HG03457 (cell line): Measurements from ENCODE around the gene PGBD1.

ENCODE experiments used
- ATAC-seq: cut with Tn5 transposase; IDR thresholded peaks from one replicate; pipeline ENCODE4 v1.9.1; 2021; ENCODE audit warnings: moderate number of reproducible peaks; ENCODE audit not compliant: unreplicated experiment

The PGBD1 gene

DNA sequence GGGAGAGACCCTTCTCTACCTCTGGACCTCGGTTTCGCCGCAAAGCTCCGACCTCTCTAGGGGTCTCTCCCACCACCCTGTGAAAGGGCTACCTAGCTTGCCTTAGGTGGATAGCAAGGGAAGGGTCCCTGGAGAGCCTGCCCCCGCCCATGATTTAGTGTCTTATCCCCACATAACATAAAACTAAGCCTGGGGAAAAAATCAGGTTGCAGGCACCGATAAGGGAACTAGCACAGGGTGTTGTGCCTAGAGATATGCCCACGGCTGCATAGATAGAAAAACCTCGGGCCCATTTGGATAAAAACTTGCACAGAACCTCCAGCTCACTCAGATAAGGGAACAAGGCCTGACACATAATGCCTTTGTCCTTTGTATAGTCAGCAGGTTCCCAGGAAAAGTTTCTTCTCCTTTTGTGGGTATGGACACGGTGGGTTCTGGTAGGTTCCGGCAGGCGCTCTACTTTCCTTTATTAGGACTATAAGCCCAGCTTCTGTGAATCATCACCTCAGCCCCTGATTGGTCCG lies 53.7 kb downstream of the PGBD1 start:
- no peak for ATAC-seq

- ATAC-seq = peak; percentile 70
These were observed 54.4 kb downstream of the PGBD1 start, which contains the start of gene ZSCAN31 for GRCh38 chr6:28335564-28336283. ZSCAN31 (minus strand) TSS chr6:28336148; CDS start chr6:28329683, 6,465 bp downstream.

DNA sequence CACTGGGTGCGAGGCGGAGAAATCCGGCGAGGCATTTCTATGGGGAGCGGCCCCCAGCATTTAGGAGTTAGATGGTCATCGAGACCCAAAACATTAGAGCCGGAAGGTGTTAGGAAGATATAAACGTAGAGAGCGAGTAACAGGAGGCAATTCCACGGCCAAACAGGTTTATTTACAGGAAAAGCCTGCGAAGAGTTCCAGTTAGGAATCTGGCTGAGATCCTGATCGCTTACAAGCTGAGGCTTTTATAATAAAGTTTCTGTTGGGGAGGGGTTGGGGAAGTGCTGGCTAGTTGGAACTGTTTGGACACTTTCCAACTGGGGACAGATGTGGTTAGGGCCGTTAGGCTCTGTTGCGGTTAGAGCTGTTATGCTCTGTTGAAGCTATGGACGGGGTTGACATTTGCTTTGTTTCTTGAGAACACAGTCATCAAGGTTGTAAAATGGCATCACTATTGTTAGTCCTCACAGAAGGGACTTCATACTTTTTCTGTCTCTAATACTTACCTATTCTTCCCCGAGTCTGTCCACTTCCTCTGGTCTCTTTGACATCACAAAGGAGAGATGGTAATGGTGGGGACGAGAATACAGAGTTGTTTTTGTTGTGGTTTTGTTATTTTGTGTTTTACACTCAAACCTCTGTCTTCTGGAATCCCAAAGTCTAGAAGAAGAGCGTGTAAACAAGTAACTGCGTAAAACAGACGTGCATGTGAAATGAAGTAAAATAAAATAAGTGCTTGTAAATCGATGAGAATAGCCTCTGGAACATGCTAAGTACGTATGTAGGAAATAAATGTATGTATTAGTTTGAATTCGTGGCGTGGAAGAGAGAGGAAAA lies 55.1 kb downstream of the PGBD1 start:
- ATAC-seq = peak; percentile 28

DNA sequence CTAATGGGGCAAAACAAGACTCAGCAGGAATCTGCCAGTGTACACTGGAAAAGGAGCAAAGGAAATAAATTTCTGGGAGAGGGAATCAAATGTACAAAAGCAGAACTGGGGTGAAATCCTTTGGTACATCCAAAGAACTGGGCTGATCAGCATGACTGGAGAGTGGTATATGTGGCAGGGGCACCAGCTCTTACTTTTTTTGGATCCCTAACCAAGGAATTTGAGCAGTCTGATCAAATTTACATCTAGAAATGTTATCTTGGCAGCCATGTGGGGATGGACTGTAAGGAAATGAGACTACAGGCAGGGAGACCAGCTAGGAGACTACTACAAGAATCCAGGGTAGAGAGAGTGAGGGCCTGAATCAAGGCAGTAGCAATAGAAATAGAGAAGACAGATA lies 55.7 kb downstream of the PGBD1 start:
- ATAC-seq = no peak

GRCh38 chr6:28340310-28341095 lies 59.1 kb downstream of the PGBD1 start:
- no peak for ATAC-seq

DNA sequence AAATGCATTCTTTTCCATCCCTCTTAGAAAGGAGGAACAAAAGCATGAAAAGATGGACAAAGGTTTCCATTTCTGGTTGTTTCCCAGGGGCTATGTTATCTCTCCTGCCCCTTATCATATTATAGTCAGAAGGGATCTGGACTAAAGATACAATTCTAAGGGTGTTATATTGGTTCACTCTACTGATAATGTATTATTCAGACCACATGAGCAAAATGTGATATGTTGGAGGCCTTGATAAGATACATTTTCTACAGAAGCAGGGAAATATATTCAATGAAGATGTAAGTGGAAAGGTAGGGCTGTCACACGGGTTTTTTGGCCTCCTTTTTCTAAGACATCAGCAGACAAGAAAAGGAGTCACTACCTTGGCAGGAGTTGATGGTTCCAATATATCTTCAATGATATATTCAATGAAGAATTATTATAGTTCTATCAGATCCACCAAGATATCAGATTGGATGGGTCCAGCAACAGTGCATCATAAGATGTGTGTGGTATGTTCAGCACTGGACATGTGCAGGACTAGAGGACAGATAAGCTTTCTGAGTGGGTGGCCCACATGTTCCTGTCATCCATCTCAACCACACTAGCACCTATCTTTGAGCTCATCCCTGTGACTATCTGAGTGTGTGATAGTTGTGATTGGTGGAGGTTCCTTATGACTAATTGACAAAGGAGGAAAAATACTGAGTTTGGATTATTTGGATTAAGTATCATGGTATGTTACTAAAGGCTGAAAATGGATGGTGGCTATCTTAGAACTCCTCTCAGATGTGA lies 62.7 kb downstream of the PGBD1 start:
- ATAC-seq = no peak

- no peak for ATAC-seq
These were observed 63.8 kb downstream of the PGBD1 start for GRCh38 chr6:28345201-28345600.

DNA sequence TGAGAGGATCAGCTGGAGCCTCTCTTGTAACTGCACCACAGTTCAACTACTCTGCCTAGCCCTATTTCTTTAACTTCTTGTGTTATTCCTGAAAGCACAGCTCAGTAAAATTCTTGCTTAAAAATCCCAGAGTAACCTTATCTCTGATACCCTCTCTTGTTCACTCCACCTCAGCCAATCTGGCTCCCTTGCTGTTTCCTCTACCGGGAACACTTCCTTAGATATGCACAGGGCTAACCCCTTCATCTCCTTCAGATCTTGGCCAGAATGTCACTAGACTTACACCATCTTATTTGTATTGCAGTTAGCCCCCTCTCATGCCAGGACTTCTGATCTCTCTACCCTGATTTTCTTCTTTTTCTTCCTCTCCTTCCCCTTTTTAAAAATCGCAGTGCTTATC lies 65.7 kb downstream of the PGBD1 start:
- no peak for ATAC-seq

- ATAC-seq = no peak
These were observed 68.0 kb downstream of the PGBD1 start for GRCh38 chr6:28349344-28349891.

DNA sequence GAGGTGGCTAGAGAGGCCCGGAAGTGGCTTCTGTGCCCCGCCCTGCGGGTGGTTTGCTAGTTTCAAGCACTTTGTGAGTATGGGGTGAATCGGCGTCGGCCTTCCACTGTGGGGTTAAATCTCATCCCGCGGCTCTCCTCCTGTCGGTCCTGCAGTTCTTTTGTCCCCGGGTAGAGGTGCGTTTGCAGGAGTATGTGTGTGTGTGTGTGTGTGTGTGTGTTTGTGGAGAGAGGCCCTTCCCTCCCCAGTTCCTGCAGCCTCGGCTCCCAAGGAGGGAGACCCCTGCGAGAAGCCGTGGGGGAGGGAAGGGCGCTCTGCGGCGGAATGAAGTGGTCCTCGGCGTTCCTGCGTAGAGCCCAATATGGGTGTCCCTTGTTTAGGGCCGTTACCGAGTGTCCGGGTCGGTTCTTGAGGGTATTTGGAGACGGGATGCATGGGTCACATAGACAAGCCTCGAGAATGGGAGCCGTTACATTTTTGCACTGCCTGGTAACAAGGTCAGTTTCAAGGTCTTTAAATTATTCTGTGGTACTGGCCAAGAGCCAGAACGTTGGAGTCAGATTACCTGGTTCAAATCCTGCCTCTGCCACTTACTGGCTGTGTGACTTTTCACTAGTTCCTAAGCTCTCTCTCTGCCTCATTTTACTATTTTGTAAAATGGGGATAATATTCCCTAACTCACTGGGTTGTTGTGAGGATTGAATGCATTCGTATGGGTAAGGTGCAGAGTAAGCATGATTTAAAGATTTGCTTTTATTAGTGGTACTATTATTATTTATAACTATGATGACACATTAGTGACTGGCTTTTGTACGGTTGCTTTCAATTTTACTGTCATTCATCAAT lies 68.7 kb downstream of the PGBD1 start, which contains the start of gene ZKSCAN3:
ZKSCAN3 (plus strand) TSS at position 56 of the 846 bp plus-strand sequence. CDS start 9,640 bp downstream, outside the sequence.
- peak; percentile 79 for ATAC-seq

DNA sequence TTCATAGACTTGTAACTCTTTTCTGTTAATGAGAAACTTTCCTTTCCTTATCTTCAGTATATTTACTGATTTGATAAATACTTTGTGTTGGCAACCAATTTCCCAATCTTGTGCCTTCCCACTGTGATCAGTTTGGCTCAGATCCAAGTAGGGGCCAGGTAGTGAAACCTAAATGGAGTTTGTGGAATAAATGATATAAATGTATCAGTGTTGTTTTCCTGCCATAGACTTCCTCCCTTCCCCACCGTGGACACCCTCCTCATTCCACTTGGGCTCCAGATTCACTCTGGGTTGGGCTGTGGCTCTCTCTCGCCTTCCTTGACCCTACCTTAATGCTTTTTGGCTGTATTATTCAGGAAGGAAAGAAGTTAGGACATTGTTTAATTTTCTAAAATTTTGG lies 69.7 kb downstream of the PGBD1 start:
- no peak for ATAC-seq

DNA sequence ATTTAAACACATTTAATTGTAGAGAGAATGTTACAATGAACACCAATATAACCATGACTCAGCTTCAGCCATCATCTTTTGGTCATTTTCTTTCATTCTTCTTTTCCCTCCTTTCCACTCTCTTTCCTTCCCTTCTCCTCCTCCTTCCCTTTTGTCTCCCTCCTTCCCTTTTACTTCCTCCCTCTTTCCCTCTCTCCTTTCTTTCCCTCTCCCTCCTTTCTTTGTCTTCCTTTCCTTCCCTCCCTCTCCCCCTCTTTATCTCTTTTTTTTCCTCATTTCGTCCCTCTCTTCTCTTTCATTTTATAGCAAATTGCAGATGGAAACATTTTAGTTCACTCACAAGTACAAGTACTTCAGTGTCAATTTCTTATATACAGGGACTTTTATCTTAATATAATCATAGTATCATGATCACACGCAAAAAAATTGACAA lies 70.1 kb downstream of the PGBD1 start:
- no peak for ATAC-seq
